ENCODE measurements around the gene SCGB2B2. TPM values are rescaled to one million over a fixed set of nuclear protein-coding genes. Genes with fewer than 3 reads are reported as not detected.
A peak's percentile ranks its signal among the peaks of the same experiment; 100 is the strongest.

Gene SCGB2B2
- total RNA-seq, 2 donors from 2014 or later: 0.75 TPM; not detected in 1

DNA sequence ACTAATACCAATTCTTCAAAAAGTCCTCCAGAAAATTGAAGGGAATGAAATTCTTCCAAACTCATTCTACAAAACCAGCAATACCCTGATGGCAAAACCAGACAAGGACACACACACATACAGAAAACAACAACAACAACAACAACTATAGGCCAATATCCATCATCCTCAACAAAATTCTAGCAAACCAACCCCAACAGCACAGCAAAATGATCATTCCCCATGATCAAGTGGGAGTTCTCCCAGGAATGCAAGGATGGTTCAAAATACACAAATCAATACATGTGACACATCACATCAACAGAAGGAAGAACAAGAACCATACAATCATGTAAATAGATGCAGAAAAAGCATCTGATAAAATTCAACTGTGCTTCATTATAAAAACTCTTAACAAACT, 38.4 kb upstream of the SCGB2B2 start:
- no peaks in the 10 kb centered on the region for H3K4me1 Mint-ChIP-seq
- Histone ChIP-seq H3K9ac (ENCODE audit: extremely low read depth, low read length, poor library complexity, severe bottlenecking) (no peak overlapping the region), H3K9me3 (ENCODE audit: control insufficient read depth, low read length) (peaks cover 61% of the 10 kb centered on the region), H3K4me3 (ENCODE audit: low read length) (peak overlapping the region; percentile 16), H3K27me3 (ENCODE audit: control insufficient read depth, insufficient read depth, low read length, poor library complexity, severe bottlenecking) (no peaks in the 10 kb centered on the region), H3K27ac (ENCODE audit: low read depth, low read length) (no peak overlapping the region), H3K4me1 (ENCODE audit: control insufficient read depth, insufficient read depth, low read length) (no peaks in the 10 kb centered on the region), H3K36me3 (ENCODE audit: control insufficient read depth, insufficient read depth, low read length) (no peaks in the 10 kb centered on the region)
- TF ChIP-seq, protein P1, sequence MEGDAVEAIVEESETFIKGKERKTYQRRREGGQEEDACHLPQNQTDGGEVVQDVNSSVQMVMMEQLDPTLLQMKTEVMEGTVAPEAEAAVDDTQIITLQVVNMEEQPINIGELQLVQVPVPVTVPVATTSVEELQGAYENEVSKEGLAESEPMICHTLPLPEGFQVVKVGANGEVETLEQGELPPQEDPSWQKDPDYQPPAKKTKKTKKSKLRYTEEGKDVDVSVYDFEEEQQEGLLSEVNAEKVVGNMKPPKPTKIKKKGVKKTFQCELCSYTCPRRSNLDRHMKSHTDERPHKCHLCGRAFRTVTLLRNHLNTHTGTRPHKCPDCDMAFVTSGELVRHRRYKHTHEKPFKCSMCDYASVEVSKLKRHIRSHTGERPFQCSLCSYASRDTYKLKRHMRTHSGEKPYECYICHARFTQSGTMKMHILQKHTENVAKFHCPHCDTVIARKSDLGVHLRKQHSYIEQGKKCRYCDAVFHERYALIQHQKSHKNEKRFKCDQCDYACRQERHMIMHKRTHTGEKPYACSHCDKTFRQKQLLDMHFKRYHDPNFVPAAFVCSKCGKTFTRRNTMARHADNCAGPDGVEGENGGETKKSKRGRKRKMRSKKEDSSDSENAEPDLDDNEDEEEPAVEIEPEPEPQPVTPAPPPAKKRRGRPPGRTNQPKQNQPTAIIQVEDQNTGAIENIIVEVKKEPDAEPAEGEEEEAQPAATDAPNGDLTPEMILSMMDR (conservative IDR thresholded peaks at IDR 0.05): no peak
- no peak overlapping the region for H3K27ac Mint-ChIP-seq
- peaks cover 64% of the 10 kb centered on the region for H3K9me3 Mint-ChIP-seq
- no peak for DNase-seq
- H3K36me3 Mint-ChIP-seq (ENCODE audit: low read depth): peaks cover 9% of the 10 kb centered on the region
- no peak overlapping the region for H3K4me3 Mint-ChIP-seq
- H3K27me3 Mint-ChIP-seq (ENCODE audit: insufficient read depth): peaks cover 21% of the 10 kb centered on the region

DNA sequence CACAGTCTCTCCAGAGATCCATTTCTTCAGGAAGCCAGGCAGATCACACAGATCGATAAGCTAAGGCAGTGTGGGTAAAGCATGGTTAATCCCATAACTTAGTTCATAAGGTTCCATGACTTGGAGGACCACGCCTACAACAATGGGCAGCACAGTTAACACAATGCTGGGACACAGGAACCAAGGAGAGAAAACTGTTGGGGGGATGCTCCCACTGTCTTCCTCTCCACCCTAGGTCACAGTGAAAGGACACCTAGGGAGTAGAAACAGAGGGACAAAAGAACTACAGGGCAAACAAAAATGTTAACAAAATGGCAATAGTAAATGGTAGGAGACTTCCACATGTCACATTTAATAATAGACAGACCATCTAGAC, 36.3 kb upstream of the SCGB2B2 start:
- Histone ChIP-seq H3K9me3 (ENCODE audit: control insufficient read depth, low read length) (peaks cover 61% of the 10 kb centered on the region), H3K4me1 (ENCODE audit: control insufficient read depth, insufficient read depth, low read length) (no peaks in the 10 kb centered on the region), H3K4me3 (ENCODE audit: low read length) (peak overlapping the region; percentile 35), H3K36me3 (ENCODE audit: control insufficient read depth, insufficient read depth, low read length) (no peaks in the 10 kb centered on the region), H3K27ac (ENCODE audit: low read depth, low read length) (no peak overlapping the region), H3K9ac (ENCODE audit: extremely low read depth, low read length, poor library complexity, severe bottlenecking) (no peak overlapping the region), H3K27me3 (ENCODE audit: control insufficient read depth, insufficient read depth, low read length, poor library complexity, severe bottlenecking) (peaks cover 2% of the 10 kb centered on the region)
- Mint-ChIP-seq H3K36me3 (ENCODE audit: low read depth) (peaks cover 9% of the 10 kb centered on the region), H3K4me1 (no peaks in the 10 kb centered on the region), H3K9me3 (peaks cover 74% of the 10 kb centered on the region), H3K4me3 (no peak overlapping the region), H3K27ac (no peak overlapping the region), H3K27me3 (ENCODE audit: insufficient read depth) (peaks cover 21% of the 10 kb centered on the region)
- 82 to 100% methylated on average over 1 to 2 of the region's 2 CpGs for WGBS, 2 experiments (ENCODE audit: insufficient coverage in 1 of 2, insufficient read length in 1 of 2)
- TF ChIP-seq, protein P1 (conservative IDR thresholded peaks at IDR 0.05): no peak
- no peak for DNase-seq

DNA sequence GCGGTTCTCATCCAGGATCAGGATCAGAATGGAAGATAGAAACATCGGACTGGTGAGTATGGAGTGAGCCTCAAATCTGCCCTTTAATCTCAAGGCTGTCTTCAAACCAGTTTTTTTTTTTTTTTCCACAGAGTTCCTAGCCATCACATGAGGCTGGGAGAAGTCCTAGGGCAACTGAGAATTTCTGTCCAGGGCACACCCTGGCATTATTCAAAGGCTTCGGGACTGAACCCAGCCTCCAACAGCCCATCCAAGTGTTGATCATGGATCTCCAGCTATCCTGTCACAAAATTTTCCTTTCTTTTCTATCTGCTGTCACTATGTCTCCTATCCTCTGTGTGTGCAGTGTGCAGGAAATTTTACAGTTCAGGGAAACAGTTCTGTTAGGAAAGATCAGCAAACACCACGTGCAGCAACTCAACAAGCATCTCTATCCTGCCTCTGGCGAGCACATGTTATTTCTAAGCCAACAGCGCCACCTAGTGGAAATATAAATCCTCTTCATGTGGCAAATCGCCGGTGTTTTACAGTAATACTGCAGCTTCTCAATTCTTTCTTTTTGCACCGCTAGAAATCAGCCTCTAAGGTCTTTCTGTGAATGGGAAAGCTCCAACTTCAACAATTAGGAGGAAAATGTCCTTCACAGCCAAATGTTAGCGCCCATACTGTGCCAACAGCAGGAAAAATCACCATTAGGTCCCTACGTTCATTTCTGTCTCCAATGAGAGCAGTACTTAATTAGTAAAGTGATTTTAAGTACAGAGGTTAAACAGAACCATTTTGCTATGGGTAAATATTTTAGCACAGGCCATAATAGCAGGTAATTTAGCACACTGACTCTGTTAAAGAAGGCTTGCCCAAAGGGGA, 35.7 kb upstream of the SCGB2B2 start:
- no peak overlapping the region for H3K27ac Mint-ChIP-seq
- H3K4me1 ChIP-seq (ENCODE audit: control insufficient read depth, insufficient read depth, low read length): no peaks in the 10 kb centered on the region
- H3K27ac ChIP-seq (ENCODE audit: low read depth, low read length): no peak overlapping the region
- H3K4me1 Mint-ChIP-seq: no peaks in the 10 kb centered on the region
- H3K9ac ChIP-seq (ENCODE audit: extremely low read depth, low read length, poor library complexity, severe bottlenecking): no peak overlapping the region
- WGBS, 2 experiments (ENCODE audit: insufficient coverage in 1 of 2, insufficient read length in 1 of 2): 36 to 38% methylated on average over 8 to 11 of the region's 11 CpGs
- no peak overlapping the region for H3K4me3 Mint-ChIP-seq
- H3K27me3 Mint-ChIP-seq (ENCODE audit: insufficient read depth): peaks cover 21% of the 10 kb centered on the region
- peak overlapping the region; percentile 35 for H3K4me3 ChIP-seq (ENCODE audit: low read length)
- peaks cover 5% of the 10 kb centered on the region for H3K27me3 ChIP-seq (ENCODE audit: control insufficient read depth, insufficient read depth, low read length, poor library complexity, severe bottlenecking)
- peaks cover 9% of the 10 kb centered on the region for H3K36me3 Mint-ChIP-seq (ENCODE audit: low read depth)
- peaks cover 71% of the 10 kb centered on the region for H3K9me3 Mint-ChIP-seq
- peak; percentile 79 for DNase-seq
- TF ChIP-seq, protein P1 (conservative IDR thresholded peaks at IDR 0.05): peak; percentile 84
- H3K36me3 ChIP-seq (ENCODE audit: control insufficient read depth, insufficient read depth, low read length): no peaks in the 10 kb centered on the region
- peaks cover 58% of the 10 kb centered on the region for H3K9me3 ChIP-seq (ENCODE audit: control insufficient read depth, low read length)
